Putamen (tissue), 1 donor: ENCODE measurements around the gene RALB.

Experiments
- DNase-seq: peaks from one replicate; pipeline ENCODE4 v3.0.0-alpha.2; 2016; ENCODE audit warnings: low spot score

RALB gene

DNA sequence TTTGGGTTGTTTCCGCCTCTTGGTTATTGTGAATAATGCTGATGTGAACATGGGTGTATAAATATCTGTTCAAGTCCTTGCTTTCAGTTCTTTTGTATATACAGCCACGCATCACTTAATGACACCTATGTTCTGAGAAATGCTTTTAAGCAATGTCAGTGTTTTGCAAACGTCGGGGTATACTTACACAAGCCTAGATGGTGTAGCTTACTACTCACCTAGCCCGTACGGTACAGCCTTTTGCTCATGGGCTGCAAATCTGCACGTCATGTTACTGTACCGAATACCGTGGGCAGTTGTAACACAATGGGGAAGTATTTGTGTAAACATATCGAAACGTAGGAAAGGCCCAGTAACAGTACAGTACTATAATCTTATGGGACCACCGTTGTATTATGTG, 12.4 kb downstream of the RALB start:
- DNase-seq, result no peak

DNA sequence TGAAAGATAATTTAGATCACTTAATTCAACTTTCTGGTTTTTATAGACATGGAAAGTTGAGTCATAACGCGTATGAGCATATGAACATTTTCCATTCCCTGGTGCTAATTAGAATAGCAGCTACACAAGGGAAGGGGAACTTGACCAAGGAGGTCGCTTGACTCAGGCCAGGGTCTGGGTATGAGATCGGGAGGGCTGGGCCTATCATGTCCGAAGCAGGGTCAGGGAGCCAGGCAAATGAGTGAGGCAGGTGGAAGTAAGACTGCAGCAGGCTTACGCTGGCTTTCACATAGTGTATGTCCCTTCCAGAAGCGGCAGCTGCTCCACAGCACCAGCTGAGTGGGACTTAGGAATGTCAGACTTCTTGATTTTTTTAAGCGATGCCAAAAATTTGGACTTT, 14.7 kb downstream of the RALB start:
- no peak for DNase-seq

- DNase-seq, result no peak
These were observed 16.6 kb downstream of the RALB start for GRCh38 chr2:120269076-120269744.

DNA sequence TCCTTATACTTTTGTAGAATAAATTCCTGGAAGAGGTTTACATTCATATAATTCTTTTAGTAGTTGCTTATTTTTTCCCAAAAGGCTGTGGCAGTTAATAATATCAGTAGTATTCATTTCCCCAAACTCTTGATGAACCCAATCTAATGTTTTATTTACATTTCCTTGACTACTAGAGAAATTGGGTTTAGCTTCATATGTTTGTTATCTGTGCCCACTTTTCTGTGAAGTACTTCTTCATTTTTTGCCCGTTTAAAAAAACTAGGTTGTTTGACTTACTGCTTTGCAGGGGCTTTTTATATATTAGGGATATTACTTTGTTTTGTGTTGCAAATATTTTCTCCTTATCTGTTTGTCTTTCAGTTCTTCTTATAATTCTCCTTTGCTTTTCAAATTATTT, 17.2 kb downstream of the RALB start:
- no peak for DNase-seq

- no peak for DNase-seq
These were observed 19.2 kb downstream of the RALB start for GRCh38 chr2:120271711-120272379.

- no peak for DNase-seq
These were observed 20.3 kb downstream of the RALB start for GRCh38 chr2:120272763-120273481.

- no peak for DNase-seq
These were observed 23.2 kb downstream of the RALB start for GRCh38 chr2:120275617-120276400.

GRCh38 chr2:120277505-120278205, 25.0 kb downstream of the RALB start:
- DNase-seq, result no peak

GRCh38 chr2:120278901-120279300, 26.2 kb downstream of the RALB start:
- peak; percentile 13 for DNase-seq

GRCh38 chr2:120279708-120280107, 27.1 kb downstream of the RALB start:
- no peak for DNase-seq

DNA sequence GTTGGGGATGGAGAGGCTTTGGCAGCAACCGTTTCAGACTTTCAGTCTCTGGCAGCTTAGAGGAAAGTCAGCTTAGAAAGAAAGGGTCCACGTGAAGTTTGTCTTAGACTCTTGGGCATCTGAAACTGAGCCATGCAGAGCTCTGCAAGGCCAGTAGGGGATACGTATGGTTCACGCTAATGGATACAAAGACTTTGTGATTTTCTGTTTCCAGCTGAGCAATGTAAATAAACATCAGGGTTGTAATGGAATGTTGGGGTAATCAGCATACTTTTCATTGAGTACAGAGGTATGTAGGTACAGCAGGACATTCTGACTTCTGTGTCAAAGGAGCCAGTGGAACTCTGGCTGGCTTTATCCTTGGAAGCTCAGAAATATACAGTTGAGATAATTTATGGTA, 31.0 kb downstream of the RALB start:
- no peak for DNase-seq

- DNase-seq, result no peak
These were observed 32.4 kb downstream of the RALB start for GRCh38 chr2:120285056-120285455.

DNA sequence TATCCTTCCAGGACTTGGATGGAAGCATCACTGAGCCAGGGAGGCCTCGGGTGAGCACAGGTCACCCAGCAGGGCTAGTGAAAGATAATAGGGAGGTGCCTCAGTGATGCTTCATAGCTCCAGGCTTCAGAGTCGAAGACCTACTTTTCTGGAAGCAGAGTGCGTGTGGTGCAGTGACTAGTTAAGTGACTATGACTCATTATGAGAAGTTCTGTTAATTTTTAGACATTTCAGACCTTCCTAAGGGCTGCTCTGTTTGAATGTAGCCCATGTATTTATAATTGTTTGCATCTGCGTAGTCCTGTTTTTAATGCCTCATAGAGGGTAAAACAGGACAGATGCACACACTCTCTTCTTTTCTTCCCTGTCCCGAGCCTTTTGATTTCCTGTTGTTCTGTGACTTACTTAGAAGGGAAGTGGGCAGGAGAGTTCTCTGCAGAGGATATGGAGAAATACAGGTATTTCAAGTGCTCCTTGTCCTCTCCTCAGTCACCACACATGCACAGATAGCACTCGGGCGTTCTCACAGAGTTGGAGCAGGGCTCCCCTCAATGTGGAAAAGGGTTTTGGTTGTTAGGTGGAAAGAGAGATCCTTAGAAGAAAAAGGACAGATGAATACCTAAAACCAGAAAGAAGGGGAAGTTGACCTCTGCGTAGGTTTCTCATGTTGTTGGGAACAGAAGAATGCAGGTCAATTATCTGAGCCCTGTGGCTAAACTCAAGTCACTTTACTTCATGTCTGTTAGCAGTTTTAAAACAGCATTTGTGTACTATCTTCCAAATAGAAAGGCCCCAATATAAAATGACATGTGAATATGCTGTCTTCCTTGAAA, 34.7 kb downstream of the RALB start:
- DNase-seq, result peak; percentile 15

DNA sequence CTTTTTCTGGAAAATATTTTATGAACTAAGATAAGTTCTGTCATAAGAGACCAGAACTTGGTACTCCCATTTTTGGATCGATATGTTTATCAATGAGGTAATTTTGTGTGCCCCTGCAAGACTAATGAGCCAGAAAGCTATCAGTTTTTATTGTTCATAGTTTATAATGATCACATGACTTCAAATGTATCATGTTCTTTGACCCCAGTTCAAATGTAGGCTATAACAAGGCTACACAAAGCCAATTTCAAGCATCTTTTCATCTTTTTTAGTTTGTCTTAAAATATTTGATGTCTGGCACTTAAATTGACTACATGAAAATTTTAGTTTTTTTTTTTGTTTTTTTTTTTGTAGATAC, 35.3 kb downstream of the RALB start:
- no peak for DNase-seq

DNA sequence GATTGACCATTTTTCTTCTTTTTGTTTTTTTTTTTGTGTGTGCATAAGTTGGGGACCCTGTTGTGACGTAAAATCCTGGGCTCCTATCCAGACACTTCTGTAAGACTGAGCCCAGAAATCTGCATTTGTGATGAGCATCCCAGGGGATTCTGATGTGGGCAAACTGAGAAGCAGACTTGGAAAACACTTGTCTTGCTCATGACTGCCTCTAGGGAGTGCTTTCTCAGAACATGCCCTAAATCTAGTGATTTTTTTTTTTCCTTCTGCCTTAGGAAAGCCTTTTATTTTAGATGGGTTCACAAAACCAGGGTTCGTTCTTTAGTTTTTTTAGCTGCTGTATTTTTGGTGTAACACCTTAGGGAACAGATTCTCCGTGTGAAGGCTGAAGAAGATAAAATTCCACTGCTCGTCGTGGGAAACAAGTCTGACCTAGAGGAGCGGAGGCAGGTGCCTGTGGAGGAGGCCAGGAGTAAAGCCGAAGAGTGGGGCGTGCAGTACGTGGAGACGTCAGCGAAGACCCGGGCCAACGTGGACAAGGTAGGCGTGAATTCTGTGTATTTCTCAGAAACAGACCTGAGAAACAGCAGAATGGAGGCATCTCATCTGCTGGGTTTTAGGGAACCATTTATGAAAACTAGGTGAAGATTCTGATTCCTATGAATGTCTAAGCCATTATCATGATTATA, 36.7 kb downstream of the RALB start:
- no peak for DNase-seq

DNA sequence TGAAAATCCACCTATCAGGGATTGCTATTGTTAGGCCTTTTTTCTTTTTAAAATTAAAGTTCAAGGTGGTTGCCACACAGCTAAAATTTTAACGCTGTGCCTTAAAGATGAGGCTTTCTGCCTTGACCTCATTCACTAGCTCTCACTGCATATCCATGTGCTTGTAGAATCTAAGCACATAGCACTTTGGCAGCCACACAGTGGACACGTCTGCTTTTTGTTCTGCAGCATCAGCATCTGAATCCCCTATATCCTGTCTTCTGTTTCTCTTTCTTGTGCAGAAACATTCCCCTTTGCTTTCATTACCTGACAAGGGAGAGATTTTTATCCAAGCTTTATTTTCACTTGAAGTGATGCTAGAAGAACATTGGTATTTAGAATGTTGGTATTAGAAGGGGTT, 38.1 kb downstream of the RALB start:
- no peak for DNase-seq

GRCh38 chr2:120291401-120292311, 39.0 kb downstream of the RALB start:
- no peak for DNase-seq

- DNase-seq, result no peak
These were observed 40.7 kb downstream of the RALB start for GRCh38 chr2:120293096-120294007.
